Stimulated activated CD8-positive, alpha-beta memory T cell treated with anti-CD3 and anti-CD28 coated beads, Interleukin-2, amount 100 ng/mL, for 48 hours (primary cell): ENCODE data around the gene MEIOC.
"Not testable (repeated sequence)": the region's sequence is repeated elsewhere in the genome, so short reads cannot be mapped to it uniquely, and the experiment has no call there.

Experiments
- DNase-seq, 2 donors: peaks; one replicate each; pipeline ENCODE4 v3.0.0-alpha.2; 2020; ENCODE audit warnings: low read depth in 2 of 2

MEIOC gene

GRCh38 chr17:44647736-44648135 lies 8.5 kb upstream of the MEIOC start:
- DNase-seq: no peak

- no peak for DNase-seq
These were observed 7.3 kb upstream of the MEIOC start for GRCh38 chr17:44648963-44649362.

GRCh38 chr17:44651228-44651627 lies 5.0 kb upstream of the MEIOC start:
- DNase-seq: no peak

GRCh38 chr17:44652727-44653126 lies 3.5 kb upstream of the MEIOC start:
- DNase-seq: no peak

GRCh38 chr17:44653384-44653783 lies 2.9 kb upstream of the MEIOC start:
- no peak for DNase-seq

GRCh38 chr17:44653954-44654353 lies 2.3 kb upstream of the MEIOC start:
- no peak for DNase-seq

- DNase-seq: no peak
These were observed 5.6 kb downstream of the MEIOC start for GRCh38 chr17:44661835-44662234.

GRCh38 chr17:44663095-44663494 lies 6.8 kb downstream of the MEIOC start:
- no peak for DNase-seq

- no peak for DNase-seq
These were observed 8.6 kb downstream of the MEIOC start for GRCh38 chr17:44664867-44665266.

GRCh38 chr17:44666006-44666405 lies 9.7 kb downstream of the MEIOC start:
- no peak for DNase-seq

- DNase-seq: no peak
These were observed 16.3 kb downstream of the MEIOC start for GRCh38 chr17:44672479-44673093.

- no peak for DNase-seq
These were observed 17.6 kb downstream of the MEIOC start for GRCh38 chr17:44673893-44674292.

- no peak for DNase-seq
These were observed 20.9 kb downstream of the MEIOC start for GRCh38 chr17:44677136-44677535.

- DNase-seq: not testable (repeated sequence)
These were observed 27.0 kb downstream of the MEIOC start for GRCh38 chr17:44683303-44683702.

GRCh38 chr17:44687756-44688155 lies 31.5 kb downstream of the MEIOC start:
- DNase-seq: no peak

- no peak for DNase-seq
These were observed 31.9 kb downstream of the MEIOC start for GRCh38 chr17:44688200-44688599.

GRCh38 chr17:44688675-44689476 lies 32.6 kb downstream of the MEIOC start:
- DNase-seq: no peak

GRCh38 chr17:44689477-44690217 lies 33.4 kb downstream of the MEIOC start, which contains the start of gene CCDC43:
TSS of gene CCDC43 (minus strand) at chr17:44689776. CDS start at chr17:44689753, 23 bp downstream.
- peak; percentile 85 to 90 for DNase-seq

- DNase-seq: not testable (repeated sequence)
These were observed 34.6 kb downstream of the MEIOC start for GRCh38 chr17:44690746-44691306.

- DNase-seq: no peak
These were observed 37.3 kb downstream of the MEIOC start for GRCh38 chr17:44693609-44694008.

GRCh38 chr17:44700288-44700687 lies 44.0 kb downstream of the MEIOC start:
- DNase-seq: not testable (repeated sequence)

- DNase-seq: no peak
These were observed 51.6 kb downstream of the MEIOC start for GRCh38 chr17:44707755-44708400.
